PC-9 (cell line): ENCODE data around the gene PDLIM7.

Experiments used
- EZH2 ChIP-seq: fragments of 200-600 bp; sonication (generic); IDR thresholded peaks from 2 replicates; pipeline ENCODE4 v1.8.0; 2017; ENCODE audit warnings: antibody characterized with exemption, low read depth
- TF ChIP-seq, protein P1 (sequence below): fragments of 200-600 bp; sonication (generic); conservative IDR thresholded peaks from 2 replicates; pipeline ENCODE4 v1.6.1; 2017; ENCODE audit warnings: mixed run types, antibody characterized with exemption, mild to moderate bottlenecking, moderate library complexity

DNA sequence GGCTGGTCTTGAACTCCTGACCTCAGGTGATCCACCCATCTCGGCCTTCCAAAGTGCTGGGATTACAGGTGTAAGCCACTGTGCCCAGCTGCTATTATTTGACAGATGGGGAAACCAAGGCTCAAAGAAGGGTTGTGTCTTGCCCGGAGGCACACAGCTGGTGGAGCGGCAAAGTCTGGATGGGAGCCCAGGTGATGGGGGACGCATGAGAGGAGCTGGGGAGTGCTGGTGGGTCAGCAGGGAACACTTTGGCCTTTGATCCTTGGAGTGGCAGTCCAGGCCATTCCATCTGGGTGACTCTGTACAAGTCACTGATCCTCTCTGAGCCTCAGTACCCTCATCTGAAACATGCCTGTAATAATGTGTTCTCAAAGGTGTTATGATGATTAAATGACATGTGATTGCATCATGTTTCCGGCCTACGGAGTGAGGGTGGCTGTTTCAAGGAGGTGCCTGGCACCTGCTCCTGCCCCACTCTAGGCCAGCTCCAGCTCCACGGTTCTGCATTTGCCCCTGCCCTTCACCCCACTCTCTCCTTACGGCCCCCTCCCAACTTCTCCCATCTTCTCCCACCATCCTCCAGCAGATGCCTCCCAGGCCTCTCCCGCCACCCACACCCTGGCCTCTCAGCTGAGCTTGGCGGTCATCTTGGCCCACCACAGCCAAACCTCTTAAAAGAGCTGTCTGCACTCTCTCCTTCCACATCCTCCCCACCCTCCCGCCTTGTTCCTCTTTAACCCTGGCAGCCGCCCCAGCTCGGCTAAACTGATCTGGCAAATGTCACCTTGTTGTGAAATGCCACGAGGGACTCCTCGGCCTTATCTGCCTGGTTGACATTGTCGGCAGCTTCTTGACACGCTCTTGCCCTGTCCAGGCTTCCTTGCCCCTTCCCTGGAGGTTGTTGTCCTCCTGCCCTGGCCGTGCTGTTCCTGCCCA is 18.4 kb downstream of the PDLIM7 start:
- no peak for TF ChIP-seq EZH2
- TF ChIP-seq, protein P1, sequence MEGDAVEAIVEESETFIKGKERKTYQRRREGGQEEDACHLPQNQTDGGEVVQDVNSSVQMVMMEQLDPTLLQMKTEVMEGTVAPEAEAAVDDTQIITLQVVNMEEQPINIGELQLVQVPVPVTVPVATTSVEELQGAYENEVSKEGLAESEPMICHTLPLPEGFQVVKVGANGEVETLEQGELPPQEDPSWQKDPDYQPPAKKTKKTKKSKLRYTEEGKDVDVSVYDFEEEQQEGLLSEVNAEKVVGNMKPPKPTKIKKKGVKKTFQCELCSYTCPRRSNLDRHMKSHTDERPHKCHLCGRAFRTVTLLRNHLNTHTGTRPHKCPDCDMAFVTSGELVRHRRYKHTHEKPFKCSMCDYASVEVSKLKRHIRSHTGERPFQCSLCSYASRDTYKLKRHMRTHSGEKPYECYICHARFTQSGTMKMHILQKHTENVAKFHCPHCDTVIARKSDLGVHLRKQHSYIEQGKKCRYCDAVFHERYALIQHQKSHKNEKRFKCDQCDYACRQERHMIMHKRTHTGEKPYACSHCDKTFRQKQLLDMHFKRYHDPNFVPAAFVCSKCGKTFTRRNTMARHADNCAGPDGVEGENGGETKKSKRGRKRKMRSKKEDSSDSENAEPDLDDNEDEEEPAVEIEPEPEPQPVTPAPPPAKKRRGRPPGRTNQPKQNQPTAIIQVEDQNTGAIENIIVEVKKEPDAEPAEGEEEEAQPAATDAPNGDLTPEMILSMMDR = no peak
